ENCODE measurements around the gene ARFIP1. TPM values are rescaled to one million over a fixed set of nuclear protein-coding genes. Genes with fewer than 3 reads are reported as not detected.

ARFIP1 gene
- total and polyA plus RNA-seq, 9 of the 15 experiments (the other 6 are each of a cell fraction or from before 2014, with no cell fraction given) = 14.1 to 25.1 (median 20.9) TPM

- intact Hi-C loops (cut with micrococcal nuclease) = no loop called here
- H3K27me3 ChIP-seq (ENCODE audit: control insufficient read depth in 2 of 2, insufficient read depth in 2 of 2, low read length in 2 of 2) = no peaks in the 10 kb centered on the region
- DNase-seq (ENCODE audit: extremely low read depth in 1 of 4, low spot score in 3 of 4) (no peak), ATAC-seq (no peak), FAIRE-seq (no peak)
- H3K4me1 ChIP-seq (replicated peaks in 1 of 2; ENCODE audit: control insufficient read depth in 2 of 2, insufficient read depth in 2 of 2, low read length in 2 of 2) = peaks cover 0 to 4% of the 10 kb centered on the region in 2 experiments; a peak in 3 of 5 replicates
- H3K9me1 ChIP-seq (ENCODE audit: control insufficient read depth, insufficient read depth, low read length) = no peaks in the 10 kb centered on the region
- no peaks in the 10 kb centered on the region for H4K20me1 ChIP-seq (replicated peaks; ENCODE audit: control insufficient read depth, insufficient read depth, low read length)
- POLR2A ChIA-PET = no interaction called here
- H3K36me3 ChIP-seq (ENCODE audit: control insufficient read depth, insufficient read depth, low read length) = no peaks in the 10 kb centered on the region
- H3K4me3 ChIP-seq = no peak overlapping the region
- in situ Hi-C loops (cut with MboI) = no loop called here
- H3K4me2 ChIP-seq (ENCODE audit: insufficient read depth, low read length) = no peak overlapping the region
- no peaks in the 10 kb centered on the region for H3K9me3 ChIP-seq (replicated peaks; ENCODE audit: control insufficient read depth, insufficient read depth, low read depth, low read length)
- H3K79me2 ChIP-seq (ENCODE audit: control insufficient read depth, insufficient read depth, low read length) = no peaks in the 10 kb centered on the region
- H3K27ac ChIP-seq (ENCODE audit: extremely low read depth, low read depth, low read length) = no peak overlapping the region
- H3K9ac ChIP-seq (ENCODE audit: insufficient read depth in 1 of 2, low read depth in 2 of 2, low read length in 2 of 2) = no peak overlapping the region
- H2AFZ ChIP-seq (ENCODE audit: low read depth, low read length) = no peak overlapping the region
- BruUV-seq (replicated peaks) = no TSS peak
- CTCF ChIA-PET (ENCODE audit: low intra/inter-chr PET ratio) = no interaction called here
- TF ChIP-seq NCOA1 (IDR thresholded peaks at IDR 0.05; ENCODE audit: low read depth) (no peak), SFPQ (IDR thresholded peaks at IDR 0.05; ENCODE audit: low read depth, low read length) (no peak), AFF1 (IDR thresholded peaks at IDR 0.05; ENCODE audit: low read depth in 1 of 2, partially characterized antibody in 2 of 2) (no peak)
- TF ChIP-seq, protein P1, sequence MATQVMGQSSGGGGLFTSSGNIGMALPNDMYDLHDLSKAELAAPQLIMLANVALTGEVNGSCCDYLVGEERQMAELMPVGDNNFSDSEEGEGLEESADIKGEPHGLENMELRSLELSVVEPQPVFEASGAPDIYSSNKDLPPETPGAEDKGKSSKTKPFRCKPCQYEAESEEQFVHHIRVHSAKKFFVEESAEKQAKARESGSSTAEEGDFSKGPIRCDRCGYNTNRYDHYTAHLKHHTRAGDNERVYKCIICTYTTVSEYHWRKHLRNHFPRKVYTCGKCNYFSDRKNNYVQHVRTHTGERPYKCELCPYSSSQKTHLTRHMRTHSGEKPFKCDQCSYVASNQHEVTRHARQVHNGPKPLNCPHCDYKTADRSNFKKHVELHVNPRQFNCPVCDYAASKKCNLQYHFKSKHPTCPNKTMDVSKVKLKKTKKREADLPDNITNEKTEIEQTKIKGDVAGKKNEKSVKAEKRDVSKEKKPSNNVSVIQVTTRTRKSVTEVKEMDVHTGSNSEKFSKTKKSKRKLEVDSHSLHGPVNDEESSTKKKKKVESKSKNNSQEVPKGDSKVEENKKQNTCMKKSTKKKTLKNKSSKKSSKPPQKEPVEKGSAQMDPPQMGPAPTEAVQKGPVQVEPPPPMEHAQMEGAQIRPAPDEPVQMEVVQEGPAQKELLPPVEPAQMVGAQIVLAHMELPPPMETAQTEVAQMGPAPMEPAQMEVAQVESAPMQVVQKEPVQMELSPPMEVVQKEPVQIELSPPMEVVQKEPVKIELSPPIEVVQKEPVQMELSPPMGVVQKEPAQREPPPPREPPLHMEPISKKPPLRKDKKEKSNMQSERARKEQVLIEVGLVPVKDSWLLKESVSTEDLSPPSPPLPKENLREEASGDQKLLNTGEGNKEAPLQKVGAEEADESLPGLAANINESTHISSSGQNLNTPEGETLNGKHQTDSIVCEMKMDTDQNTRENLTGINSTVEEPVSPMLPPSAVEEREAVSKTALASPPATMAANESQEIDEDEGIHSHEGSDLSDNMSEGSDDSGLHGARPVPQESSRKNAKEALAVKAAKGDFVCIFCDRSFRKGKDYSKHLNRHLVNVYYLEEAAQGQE (IDR thresholded peaks at IDR 0.05; ENCODE audit: borderline replicate concordance) = no peak
- TF ChIP-seq, protein P1 (CRISPR knock-in tag; IDR thresholded peaks at IDR 0.05; ENCODE audit: low read depth) = no peak
- TF ChIP-seq, protein P2, sequence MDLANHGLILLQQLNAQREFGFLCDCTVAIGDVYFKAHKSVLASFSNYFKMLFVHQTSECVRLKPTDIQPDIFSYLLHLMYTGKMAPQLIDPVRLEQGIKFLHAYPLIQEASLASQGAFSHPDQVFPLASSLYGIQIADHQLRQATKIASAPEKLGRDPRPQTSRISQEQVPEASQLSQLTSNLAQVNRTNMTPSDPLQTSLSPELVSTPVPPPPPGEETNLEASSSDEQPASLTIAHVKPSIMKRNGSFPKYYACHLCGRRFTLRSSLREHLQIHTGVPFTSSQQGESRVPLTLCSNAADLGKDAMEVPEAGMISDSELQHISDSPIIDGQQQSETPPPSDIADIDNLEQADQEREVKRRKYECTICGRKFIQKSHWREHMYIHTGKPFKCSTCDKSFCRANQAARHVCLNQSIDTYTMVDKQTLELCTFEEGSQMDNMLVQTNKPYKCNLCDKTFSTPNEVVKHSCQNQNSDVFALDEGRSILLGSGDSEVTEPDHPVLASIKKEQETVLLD (IDR thresholded peaks at IDR 0.05) = no peak
Observed at GRCh38 chr4:152900395-152900794, 120.6 kb downstream of the ARFIP1 start.
